AG04450 (cell line): ENCODE data around the gene MBOAT1. TPM values are rescaled to one million over a fixed set of nuclear protein-coding genes. Genes with fewer than 3 reads are reported as not detected.
"Not testable (repeated sequence)": the region's sequence is repeated elsewhere in the genome, so short reads cannot be mapped to it uniquely, and the experiment has no call there.

Experiments used
- CTCF ChIA-PET: fragments of 300-600, 350-600 bp; formaldehyde crosslinking; extraction: SDS; loops from one replicate; lab custom pipeline; 2022; ENCODE audit warnings: antibody characterized with exemption, inconsistent platforms; lab: Charles Lee
- POLR2A ChIA-PET: fragments of 350-600 bp; formaldehyde crosslinking; extraction: SDS; loops from one replicate; lab custom pipeline; 2021; ENCODE audit warnings: antibody characterized with exemption, inconsistent platforms; lab: Yijun Ruan, JAX
- DNase-seq: peaks from one replicate; pipeline ENCODE4 v3.0.0-alpha.2; 2011; ENCODE audit warnings: low read depth, low spot score
- H3K27ac ChIP-seq: one replicate; pipeline ENCODE4 v1.5.1; 2012; ENCODE audit warnings: low read depth, low read length, control low read depth
- H3K27me3 ChIP-seq: one replicate; pipeline ENCODE4 v1.6.0; 2012; ENCODE audit warnings: low read length; ENCODE audit not compliant: control insufficient read depth, insufficient read depth
- H3K4me3 ChIP-seq: 2 replicates; pipeline ENCODE4 v1.5.1; 2011; ENCODE audit warnings: mild to moderate bottlenecking, low read depth, low read length, control low read depth
- H3K9me3 ChIP-seq: 2 replicates; pipeline ENCODE4 v1.5.1; 2012; ENCODE audit warnings: low read length; ENCODE audit not compliant: control insufficient read depth, insufficient read depth
- polyA plus RNA-seq: library from polyadenylated mRNA; depleted of rRNA; stranded (reverse); fragments of >200 nt; gene quantifications from 2 replicates; pipeline ENCODE4 v1.2.3, GENCODE V29; 2011
- TF ChIP-seq, protein P1 (sequence below): IDR thresholded peaks from 2 replicates; pipeline ENCODE4 v1.5.1; 2011; ENCODE audit warnings: low read depth, low read length, control low read depth, inconsistent platforms

The MBOAT1 gene
- polyA plus RNA-seq, 1 experiment = 2.1 TPM

- ChIA-PET CTCF (no interaction called here), POLR2A (no interaction called here)
- no peaks in the 10 kb centered on the region for H3K27me3 ChIP-seq
These were observed 30.2 kb downstream of the MBOAT1 start for GRCh38 chr6:20182069-20182468.

DNA sequence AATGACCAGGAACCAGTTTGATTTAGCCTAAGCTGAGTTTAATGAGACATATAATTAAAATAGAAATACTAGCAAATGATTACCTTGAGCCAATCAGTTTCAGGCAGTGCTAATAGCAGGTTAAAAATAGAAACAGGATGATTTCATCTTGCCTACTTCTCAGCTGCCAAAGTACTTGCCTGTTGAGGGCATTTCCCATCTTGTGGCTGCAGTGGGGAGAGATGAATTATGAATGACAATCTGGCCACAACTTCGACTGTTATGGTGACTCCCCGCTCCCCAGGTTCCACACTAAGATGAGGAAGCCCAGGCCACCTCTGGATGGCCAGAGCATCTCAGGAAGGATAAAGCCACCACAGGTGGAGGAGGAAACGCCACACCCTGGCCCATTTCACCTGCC lies 31.3 kb downstream of the MBOAT1 start:
- H3K9me3 ChIP-seq = no peaks in the 10 kb centered on the region
- H3K27me3 ChIP-seq = no peaks in the 10 kb centered on the region
- no peak overlapping the region for H3K27ac ChIP-seq
- TF ChIP-seq, protein P1, sequence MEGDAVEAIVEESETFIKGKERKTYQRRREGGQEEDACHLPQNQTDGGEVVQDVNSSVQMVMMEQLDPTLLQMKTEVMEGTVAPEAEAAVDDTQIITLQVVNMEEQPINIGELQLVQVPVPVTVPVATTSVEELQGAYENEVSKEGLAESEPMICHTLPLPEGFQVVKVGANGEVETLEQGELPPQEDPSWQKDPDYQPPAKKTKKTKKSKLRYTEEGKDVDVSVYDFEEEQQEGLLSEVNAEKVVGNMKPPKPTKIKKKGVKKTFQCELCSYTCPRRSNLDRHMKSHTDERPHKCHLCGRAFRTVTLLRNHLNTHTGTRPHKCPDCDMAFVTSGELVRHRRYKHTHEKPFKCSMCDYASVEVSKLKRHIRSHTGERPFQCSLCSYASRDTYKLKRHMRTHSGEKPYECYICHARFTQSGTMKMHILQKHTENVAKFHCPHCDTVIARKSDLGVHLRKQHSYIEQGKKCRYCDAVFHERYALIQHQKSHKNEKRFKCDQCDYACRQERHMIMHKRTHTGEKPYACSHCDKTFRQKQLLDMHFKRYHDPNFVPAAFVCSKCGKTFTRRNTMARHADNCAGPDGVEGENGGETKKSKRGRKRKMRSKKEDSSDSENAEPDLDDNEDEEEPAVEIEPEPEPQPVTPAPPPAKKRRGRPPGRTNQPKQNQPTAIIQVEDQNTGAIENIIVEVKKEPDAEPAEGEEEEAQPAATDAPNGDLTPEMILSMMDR = no peak
- ChIA-PET POLR2A (no interaction called here), CTCF (no interaction called here)
- H3K4me3 ChIP-seq = no peak overlapping the region
- no peak for DNase-seq

More at GRCh38 chr6:20182069-20182468, 30.2 kb downstream of the MBOAT1 start:
- no peak overlapping the region for H3K27ac ChIP-seq
- H3K4me3 ChIP-seq = no peak overlapping the region
- H3K9me3 ChIP-seq = no peaks in the 10 kb centered on the region
- TF ChIP-seq, protein P1 = no peak
- DNase-seq = no peak

DNA sequence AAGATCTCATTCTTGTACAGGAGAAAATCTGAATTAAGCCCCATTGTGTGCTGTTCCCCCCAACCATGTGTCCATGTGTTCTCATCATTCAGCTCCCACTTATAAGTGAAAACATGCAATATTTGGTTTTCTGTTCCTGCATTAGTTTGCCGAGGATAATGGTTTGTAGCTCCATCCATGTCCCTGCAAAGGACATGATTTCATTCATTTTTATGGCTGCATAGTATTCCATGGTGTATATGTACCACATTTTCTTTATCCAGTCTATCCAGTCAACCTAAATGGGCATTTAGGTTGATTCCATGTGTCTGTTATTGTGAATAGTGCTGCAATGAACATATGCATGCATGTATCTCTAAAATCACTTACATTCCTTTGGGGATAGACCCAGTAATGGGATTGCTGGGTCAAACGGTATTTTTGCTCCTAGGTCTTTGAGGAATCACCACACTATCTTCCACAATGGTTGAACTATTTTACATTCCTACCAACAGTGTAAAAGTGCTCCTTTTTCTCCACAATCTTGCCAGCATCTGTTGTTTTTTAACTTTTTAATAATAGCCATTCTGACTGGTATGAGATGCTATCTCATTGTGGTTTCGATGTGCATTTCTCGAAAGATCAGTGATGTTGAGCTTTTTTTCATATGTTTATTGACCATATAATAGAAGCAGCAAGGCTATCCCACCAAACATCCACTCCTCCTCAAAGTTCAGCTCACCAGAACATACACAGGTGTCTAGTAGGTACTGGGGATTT lies 32.8 kb downstream of the MBOAT1 start:
- DNase-seq, H3K9me3 ChIP-seq, H3K27me3 ChIP-seq, H3K27ac ChIP-seq, H3K4me3 ChIP-seq, POLR2A ChIA-PET: not testable (repeated sequence)
- CTCF ChIA-PET = interaction anchor here (0.6 kb wide), 1 partner anchor 200 kb away, joined by 3 read pairs; no protein-coding TSS in a partner anchor

DNA sequence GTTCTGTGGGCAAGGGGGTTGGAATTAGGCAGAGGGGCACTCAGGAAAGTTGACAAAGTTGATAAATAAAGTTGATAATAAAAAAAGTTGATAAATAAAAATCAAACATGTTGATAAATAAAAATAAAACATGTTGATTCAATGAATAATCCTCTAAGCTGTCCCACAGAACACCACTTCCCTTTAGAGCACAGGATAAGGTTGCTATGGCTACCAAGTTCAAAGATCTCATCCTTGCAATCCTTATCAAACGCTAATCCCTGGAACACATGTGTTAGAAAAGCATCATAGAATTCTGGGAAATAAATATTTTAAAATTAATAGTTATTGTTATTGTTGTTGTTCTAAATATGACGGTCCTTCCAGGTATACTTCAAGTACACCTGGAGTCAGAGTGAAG lies 33.9 kb downstream of the MBOAT1 start:
- no peak overlapping the region for H3K4me3 ChIP-seq
- CTCF ChIA-PET = no interaction called here
- POLR2A ChIA-PET = no interaction called here
- TF ChIP-seq, protein P1 = no peak
- H3K27me3 ChIP-seq = no peaks in the 10 kb centered on the region
- H3K27ac ChIP-seq = no peak overlapping the region
- no peak for DNase-seq
- H3K9me3 ChIP-seq = no peaks in the 10 kb centered on the region

DNA sequence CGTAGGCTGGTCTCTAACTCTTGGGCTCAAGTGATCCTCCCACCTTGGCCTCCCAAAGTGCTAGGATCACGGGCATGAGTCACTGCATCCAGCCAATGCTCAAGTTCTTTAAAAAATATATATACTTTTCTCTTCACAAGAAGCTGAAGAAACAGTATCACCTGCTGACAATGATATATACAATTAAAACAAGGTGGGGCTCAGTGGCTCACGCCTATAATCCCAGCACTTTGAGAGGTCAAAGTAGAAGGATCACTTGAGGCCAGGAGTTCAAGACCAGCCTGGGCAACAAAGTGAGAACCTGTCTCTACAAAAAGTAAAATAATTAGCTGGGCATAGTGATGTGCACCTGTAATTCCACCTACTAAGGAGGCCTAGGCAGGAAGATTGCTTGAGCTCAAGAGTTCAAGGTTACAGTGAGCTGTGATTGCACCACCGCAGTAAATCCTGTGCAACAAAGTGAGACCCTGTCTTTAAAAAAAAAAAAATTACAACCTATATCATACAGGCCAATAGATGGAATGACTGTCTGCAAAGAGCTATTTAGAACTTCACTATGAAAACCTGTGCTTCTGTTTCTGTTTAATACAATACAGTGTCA lies 36.4 kb downstream of the MBOAT1 start:
- no peak for DNase-seq
- CTCF ChIA-PET = interaction anchor here (2.4 kb wide), 1 partner anchor 50 kb away, joined by 10 read pairs; no protein-coding TSS in a partner anchor
- H3K27me3 ChIP-seq = no peaks in the 10 kb centered on the region
- no peak overlapping the region for H3K4me3 ChIP-seq
- TF ChIP-seq, protein P1 = no peak
- H3K9me3 ChIP-seq = no peaks in the 10 kb centered on the region
- POLR2A ChIA-PET = no interaction called here
- no peak overlapping the region for H3K27ac ChIP-seq
